Stimulated activated naive CD4-positive, alpha-beta T cell (primary cell): Measurements from ENCODE around the gene ASNS.

Experiments
- DNase-seq, 6 experiments: peaks; one replicate each; lab custom pipeline; 2025; lab: John Stamatoyannopoulos, UW

Gene ASNS

DNA sequence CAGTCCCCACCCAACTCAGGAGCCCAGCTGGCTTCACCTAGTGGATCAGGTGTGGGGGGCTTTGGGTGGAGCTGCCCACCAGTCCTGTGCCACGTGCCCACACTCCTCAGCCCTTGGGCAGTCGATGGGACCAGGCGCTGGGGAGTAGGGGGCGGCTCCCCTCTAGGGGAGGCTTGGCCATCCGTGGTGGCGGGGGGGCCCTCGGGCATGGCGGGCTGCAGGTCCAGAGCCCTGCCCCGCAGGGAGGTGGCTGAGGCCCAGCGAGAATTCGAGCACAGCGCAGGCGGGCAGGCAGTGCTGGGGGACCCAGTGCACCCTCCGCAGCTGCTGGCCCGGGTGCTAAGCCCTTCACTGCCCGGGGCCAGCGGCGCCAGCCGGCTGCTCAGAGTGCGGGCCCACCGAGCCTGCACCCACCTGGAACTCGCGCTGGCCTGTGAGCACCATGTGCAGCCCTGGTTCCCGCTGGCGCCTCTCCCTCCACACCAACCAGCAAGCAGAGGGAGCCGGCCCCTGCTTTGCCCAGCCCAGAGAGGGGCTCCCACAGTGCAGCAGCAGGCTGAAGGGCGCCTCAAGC lies 29.3 kb downstream of the ASNS start:
- no peak for DNase-seq

DNA sequence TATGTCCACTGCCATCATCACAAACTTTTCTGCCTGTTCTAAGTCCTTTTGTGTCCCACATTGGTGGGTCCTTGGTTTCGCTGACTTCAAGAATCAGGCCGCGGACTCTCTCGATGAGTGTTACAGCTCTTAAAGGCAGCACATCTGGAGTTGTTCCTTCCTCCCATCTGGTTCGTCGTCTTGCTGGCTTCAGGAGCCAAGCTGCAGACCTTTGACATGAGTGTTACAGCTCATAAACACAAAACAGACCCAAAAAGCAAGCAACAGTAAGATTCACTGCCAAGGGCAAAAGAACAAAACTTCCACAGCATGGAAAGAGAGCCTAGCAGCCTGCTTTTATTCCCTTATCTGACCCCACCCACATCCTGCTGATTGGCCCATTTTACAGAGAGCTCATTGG lies 30.2 kb downstream of the ASNS start:
- no peak for DNase-seq

DNA sequence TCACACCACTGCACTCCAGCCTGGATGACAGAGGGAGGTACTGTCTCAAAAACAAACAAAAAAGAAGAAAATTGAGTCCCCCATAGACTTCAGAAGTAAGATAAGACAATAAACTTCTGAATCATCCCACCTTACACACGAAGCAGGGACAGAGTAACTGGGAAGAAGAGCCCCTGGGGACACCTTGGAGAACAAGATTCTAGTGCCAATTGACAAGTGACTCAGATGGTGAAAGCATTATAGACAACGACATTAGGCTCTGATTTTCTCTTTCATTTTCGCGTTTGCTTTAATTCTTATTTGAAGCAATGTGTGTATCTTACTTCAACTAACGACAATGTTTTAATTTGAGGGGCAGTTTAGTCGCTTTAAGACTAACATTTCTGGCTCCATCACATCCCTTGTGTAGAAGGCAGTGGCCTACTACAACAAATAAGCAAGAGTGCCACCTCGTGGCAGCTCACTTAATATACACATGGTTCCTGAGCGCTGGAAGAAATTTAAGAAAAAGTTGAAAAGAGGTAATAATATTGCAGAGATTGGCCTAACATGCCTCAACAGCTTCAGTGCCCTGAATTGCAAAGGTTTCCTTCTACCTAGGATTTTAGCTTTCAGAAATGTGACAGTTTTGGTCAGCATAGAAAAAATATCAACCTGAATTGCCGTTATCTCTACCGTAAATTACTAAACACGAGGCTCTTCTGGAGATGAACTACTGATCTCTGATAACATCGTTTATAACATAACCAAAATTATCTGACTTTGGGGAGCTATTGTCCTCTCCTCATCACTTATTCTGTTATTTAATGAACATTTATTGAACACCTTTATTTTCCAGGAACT lies 36.7 kb downstream of the ASNS start:
- peak; percentile 4 to 53 (median 14) for DNase-seq

DNA sequence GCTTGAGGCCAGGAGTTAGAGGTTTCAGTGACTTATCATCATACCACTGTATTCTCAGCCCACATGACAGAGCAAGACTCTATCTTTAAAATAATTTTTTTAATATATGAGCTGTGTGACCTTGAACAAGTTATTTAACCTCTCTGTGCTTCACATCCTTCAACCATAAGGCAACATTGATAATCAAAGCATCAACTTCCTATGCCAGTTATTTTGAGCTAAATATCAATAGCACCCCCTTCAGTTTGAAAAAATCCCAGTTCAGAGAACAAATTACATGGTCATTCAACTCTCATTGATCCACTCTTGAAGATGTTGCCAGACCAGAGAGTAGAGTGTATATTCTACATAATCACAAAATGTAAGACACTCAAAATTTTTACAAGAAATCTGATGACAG lies 53.0 kb downstream of the ASNS start:
- no peak for DNase-seq

DNA sequence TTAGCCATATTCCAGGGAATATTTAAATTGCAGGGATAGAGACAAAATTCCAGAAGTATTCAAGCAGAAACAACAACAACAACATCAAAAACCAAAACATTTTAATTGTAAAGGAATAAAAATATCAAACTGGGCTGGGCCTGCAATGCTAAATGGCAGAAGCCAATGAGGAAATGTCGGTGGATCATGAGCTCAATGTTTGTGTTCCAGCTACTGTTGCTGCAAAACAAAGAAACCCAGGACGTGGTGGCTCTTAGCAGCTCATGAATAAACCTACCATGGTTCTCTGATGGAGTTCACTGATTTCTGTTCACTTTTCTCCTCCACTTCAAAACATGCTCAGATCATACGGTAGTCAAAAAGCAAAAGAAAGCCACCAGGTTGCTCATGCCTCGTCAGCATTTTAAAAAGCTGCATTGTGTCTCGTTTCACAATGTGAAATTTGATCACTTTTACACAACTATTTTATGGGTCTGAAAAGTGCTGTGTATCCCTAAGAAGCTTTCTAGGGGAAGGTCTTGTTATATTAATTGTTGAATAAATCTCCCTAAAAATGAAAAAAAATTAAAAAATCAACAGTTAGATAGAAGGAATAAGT lies 54.0 kb downstream of the ASNS start:
- no peak for DNase-seq
